HG02870 (cell line): ENCODE measurements around the gene GOLGA2.

Source experiments
- ATAC-seq: cut with Tn5 transposase; IDR thresholded peaks from one replicate; pipeline ENCODE4 v1.9.1; 2021; ENCODE audit warnings: mild to moderate bottlenecking, moderate library complexity; ENCODE audit not compliant: unreplicated experiment

GOLGA2 gene

DNA sequence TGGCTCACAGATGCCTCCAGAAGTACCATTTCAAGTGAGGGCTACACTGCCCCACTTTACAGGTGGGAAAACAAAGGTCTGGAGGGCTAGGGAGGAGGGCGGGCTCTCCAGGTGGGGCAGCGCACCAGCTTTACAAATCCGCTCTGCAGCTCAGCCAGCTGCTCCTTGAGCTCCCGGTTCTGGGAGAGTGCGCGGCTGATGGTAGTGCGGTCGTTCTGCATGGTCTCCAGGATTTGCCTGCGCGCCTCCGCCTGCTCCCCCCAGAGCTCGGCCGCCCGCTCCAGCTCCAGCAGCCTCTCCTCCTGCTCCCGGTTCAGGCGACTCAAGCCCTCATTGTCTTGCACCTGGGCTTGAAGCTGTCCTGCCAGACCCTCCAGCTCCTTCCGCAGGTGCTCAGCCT, 15.5 kb downstream of the GOLGA2 start:
- no peak for ATAC-seq

DNA sequence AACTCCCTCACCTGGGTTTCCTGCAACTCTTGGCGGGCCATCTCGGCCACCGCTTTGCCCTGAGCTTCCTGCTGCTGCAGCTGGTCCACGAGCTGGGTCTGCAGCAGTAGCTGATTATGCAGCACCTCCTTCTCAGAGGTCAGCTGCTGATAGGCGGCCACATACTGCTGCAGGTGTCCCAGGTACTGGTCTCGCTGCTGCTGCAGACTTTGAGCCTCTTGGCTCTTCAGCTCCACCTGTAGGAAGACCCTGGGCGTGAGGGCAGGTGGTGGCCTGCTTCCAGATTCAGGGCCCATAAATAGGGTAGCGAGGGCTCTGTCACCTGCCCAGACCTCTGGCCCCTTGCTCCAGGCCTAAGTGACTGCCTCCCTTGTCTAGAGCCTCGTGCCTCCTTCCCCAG, 16.7 kb downstream of the GOLGA2 start:
- no peak for ATAC-seq

DNA sequence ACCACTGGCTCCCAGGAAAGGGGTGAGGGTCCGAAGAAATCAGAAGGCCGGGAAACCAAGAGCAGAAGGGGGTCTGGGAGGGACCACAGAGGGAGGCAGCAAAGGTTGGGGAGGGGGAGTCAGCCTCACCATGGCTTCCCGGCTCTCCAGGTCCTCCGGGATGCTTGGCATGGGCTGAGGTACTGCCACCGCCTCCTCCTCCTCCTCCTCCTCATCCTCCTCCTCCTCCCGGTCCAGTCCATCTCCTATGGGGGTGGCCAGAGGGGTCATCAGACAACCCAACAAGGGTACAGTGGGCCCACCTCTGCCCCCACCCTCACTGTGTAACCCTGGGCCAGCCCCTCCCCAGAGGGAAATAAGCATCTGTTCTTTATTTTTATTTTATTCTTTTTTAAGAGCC, 17.5 kb downstream of the GOLGA2 start:
- no peak for ATAC-seq

DNA sequence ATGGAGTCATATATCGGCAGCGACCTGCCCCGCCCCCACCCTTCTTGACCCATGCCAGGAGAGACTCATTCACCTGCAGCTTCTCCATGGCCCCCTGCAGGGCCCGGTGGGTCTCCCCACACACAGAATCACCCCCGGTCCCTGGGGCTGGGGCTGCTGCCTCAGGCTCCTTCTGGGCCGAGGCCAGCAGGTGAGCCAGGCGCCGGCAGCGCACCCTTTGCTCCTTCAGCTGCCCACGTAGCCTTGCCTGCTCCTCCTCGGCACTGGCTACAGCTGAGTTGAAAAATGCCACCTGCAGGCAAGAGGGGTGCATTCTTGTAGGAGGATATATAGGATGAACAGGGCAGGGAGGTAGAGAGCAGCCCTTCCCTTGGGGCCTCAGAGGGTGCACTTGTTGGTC, 17.9 kb downstream of the GOLGA2 start:
- ATAC-seq = no peak

DNA sequence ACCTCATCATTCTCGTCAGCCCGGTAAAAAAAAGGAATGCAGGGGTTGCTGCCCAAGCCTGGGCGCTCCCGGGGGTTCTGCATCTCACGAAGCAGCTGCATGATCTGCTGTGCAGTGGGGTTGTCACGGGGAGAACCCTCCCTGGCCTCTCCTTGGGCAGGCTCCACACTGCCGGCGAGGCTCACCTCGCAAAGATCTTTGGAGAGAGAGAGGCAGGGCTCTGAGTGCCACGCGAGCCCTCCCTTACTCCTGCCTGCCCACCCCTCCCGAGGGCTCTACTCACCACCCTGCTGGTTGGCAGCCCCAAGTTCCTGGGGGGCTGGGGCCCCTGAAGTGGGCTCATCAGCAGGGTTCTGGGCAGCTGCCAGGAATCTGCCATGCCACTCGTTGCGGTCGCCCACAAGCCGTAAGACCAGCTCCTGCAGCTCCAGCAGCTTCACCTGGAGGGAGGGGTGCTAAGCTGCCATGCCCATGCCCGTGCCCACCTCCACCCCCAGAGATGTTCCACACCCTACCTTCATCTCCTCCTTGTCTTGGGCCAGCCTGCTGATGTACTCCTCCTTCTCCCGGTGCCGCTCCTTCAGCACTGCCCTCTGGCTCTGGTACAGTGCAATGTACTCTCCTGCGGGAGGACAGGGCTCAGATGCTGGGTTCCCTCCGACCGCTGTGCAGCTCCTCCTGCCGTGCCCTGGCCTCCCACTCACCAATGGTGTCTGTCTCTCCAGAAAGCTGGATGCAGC, 18.6 kb downstream of the GOLGA2 start:
- ATAC-seq = no peak

DNA sequence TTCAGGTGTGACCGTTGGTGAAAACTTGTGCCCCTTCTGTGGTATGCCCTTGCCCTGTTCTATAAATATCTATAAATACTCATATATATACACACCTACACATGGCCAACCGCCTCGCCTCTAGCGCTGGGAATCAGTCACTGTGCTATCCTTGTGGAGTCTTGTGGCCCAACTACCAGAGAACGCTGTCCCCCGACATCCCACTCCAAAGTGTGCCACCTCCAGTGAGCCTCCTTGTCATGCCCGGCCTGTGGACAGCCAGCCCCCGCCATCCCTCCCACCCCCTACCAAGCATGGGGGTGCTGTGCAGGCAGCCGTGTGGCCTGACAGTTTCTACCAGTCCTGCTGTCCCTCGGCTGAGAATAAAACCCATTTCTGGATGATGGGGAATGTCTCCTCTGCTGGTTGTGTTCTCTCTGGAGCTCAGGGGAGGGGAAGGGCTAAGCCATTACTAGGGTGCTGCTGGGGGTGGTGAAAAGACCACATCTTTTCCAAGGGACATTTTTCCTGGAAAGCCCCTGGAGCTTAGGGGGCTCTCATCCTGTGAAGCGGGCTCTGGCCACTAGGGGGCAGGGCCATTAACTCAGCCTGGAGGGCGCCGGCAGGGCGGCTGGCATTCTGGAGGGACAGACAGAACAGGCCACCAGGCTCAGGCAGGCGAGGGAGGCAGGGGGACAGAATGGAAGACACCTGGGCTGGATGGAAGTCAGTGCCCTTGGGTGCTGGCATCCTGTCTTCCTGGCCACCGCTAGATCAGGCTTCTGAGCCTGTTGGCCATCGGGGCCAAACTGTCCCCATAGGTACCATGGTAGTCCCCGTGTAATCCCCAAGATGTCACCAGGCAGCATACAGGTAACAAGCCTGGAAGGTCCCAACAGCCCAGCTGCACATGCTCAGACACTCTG, 20.7 kb downstream of the GOLGA2 start:
- no peak for ATAC-seq

DNA sequence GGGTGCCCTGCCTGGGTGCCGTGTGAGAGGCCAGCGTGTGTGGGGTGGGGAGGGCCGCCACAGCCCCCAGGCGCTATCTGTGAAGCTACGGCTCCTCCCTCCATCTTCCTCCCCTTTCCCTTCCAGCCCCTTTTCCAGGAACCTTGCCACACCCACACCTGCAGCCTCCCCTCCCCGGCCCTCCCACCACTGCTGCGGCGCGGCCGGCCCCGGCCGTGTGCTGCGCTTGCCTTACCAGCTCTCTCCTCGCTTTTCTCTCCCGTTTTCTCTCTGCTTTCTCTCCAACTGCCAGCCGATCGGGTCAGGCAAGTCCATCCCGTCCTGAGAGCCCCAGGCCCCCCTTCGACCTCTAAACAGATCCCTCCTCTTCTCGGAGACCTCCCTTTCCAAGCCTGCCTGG, 21.4 kb downstream of the GOLGA2 start:
- no peak for ATAC-seq

DNA sequence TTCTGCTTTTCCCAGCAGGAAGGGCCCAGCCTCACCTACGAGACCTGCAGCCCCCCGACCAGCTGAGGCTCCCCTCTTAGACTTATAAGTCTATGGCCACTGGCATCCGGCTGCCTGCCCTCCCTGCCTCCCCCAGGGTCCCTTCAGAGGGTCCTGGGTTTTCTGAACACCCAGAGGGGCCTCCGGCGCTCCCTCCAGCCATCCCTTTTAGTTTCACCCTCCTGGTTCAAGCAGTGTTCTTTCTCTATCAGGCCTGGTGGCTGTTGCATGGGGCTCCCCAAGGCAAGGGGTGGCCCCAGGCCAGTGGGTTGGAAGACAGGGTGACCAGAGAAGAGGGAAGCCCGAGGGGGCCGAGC, 21.8 kb downstream of the GOLGA2 start:
- no peak for ATAC-seq

DNA sequence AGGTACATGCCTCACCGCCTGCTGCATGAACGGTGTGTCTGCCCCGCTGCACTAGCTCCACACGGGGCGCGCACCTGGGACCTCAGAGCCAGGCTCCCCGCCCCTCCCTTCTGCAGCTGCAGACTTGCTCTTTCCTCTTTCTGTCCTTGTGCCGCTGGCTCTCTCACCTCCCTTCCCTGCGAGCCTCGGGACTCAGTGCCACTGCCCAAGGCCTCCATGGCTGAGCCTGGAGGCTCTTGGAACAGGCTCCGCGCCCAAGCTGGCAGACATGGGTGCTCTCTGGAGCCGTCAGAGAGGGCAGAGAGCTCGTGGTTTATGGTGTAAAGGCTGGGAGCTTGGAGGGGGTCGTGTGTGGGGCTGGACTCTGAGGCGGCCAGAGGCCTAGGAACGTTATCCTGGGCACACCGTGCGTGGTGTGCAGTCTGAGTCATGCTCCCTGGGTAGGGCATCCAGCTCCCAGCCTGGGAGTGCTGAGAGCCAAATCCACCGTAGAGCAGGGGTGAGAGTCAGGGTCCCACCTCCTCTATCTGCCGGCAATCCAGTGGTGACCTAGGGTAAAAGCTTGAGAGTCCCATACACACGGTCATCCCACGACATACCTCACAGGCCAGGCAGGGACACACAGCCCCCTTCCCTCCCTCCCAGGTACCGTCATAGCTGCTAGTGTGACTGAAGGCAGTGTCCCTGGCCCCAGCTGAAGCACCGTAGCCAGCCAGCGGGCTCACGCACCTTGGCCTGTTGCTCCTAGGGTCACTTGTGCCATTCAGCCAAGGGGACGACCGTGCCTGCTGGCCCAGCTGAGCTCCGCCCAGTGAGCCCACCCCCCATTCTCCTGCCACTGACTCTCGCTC, 22.4 kb downstream of the GOLGA2 start:
- ATAC-seq = no peak

DNA sequence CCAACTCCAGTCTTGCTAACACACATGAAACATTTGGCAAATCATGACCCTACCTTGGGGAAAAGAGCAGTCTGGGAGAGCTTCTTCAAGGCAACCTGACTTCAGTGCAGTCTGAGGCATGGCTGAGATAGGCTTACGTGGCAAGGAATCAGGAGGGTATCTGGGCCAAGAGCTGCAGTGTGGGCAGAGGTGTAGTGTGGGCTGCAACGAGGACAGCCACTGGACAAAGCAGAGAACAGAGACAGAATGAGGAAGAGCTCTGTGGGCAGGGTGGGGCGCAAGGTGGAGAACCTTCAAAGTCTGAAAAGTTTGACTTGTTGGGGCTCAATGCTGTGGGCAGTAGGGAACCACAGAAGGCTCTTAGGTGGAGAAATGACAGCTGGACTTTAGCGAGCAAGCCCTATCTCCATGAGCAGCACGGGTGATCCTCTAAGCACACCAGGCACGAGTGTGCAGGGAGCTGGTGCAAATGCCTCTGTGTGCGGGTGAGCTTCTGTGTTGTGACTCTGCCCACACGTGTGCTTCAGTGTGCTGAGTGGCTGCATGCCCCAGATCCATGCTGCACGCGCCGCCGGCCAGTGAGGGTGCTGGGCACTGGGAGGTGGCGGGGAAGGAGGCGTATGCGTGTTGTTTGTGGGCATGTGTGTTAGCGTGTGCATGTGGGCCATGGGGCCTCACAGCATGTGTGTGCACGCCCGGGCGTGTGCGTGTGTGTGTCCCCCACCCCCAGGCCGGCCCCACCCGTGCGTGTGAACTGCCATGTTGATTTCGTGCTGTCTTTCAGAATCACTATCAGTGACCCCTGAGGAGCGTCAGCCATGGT, 23.3 kb downstream of the GOLGA2 start:
- no peak for ATAC-seq

DNA sequence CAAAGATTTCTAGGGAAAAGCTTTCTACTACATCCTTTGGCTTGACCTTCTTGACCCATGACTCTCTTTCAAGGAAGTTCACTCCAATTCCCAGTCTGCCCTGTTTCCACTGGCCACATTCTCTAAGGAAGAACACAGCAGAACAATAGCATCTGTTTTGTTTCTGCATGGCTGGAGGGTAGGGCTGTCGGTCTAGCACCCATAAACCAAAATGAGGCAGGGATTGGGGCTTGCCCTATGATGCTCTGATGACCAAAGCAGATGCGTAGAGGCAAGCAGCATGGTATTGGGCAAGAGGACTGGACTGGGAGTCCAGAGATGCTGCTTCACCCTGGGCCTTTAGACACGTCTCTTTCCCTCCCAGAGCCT, 24.1 kb downstream of the GOLGA2 start:
- no peak for ATAC-seq

DNA sequence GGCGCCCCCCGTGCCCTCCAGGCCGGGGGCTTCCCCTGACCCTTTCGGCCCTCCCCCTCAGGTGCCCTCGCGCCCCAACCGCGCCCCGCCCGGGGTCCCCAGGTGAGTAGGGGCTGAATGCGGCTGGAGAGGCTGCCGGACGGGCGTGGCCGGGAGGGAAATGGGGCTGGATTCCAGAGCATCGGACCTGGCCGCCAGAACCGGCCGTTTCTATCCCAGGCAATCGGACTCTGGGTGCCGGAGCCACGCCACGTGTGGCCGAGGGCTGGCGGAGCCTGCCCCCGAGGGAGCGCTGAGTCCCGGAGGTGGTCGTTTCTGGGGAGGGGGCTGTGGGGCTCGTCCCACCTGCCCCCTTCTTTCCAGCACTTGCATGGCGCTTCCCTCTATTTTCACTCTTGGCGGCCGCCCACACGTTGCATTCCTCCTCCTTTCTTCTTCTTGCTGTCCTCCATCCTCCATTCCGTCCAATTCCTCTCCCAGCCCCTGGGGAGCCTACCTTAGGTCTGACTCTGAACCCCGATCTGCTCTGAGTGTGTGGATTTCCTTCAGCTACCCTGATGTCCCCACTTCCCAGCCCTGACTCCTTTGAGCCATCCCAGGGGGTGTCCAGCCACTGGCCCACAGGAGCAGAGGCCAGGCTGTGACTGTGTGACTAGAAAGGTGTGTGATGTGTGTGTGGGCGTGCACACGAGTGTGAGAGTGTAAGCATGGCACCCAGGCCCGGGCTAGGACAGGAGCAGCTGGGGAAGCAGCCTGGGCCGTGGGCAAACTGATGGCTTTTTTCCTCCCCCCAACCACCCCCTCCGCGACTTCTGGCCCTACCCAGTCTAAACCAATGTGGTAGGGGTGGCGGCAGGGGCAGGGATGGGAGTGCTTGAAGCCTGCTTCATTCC, 24.7 kb downstream of the GOLGA2 start:
- no peak for ATAC-seq

DNA sequence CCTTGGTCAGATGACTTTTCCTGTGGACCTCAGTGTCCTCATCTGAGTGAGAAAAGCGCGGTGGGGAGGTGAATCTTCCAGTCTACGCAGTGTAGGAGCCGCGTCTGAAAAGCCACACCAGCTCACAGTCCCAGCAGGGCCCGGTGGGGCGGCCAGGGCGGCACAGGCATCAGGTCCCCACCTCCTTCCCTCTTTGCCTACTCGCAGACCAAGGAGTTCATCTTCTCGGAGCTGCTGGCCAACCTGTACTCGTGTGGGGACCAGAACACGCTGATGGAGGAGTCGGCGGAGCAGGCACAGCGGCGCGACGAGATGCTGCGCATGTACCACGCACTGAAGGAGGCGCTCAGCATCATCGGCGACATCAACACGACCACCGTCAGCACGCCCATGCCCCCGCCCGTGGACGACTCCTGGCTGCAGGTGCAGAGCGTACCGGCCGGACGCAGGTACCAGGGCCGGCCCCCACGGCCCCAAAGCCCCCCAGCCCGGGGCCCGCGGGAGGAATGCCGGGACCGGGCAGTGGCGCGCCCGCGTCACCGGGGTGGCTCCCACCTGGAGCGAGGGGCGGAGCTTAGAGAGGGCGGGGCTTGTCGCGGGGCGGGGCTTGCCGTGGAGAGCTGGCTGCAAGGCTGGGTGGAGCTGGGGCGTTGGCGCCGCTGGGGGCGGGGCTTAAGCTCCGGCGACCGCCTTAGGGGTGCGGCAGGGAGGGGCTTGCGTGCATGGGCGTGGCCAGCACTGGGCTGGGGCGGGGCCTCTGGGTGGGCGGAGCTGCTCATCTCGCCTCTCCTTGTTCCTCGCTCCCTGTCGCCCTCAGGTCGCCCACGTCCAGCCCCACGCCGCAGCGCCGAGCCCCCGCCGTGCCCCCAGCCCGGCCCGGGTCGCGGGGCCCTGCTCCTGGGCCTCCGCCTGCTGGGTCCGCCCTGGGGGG, 25.6 kb downstream of the GOLGA2 start:
- peak; percentile 78 for ATAC-seq

DNA sequence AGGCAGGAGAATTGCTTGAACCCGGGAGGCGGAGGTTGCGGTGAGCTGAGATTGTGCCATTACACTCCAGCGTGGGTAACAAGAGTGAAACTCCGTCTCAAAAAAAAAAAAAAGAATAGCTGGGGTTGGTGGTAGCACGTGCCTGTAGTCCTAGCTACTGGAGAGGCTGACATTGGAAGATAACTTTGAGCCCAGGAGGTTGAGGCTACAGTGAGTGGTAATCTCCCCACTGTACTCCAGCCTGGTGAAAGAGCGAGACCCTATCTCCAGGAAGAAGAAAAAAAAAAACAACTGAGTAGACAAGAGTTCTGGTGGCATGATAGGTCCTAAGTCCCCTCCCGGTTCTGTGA, 26.3 kb downstream of the GOLGA2 start:
- no peak for ATAC-seq

DNA sequence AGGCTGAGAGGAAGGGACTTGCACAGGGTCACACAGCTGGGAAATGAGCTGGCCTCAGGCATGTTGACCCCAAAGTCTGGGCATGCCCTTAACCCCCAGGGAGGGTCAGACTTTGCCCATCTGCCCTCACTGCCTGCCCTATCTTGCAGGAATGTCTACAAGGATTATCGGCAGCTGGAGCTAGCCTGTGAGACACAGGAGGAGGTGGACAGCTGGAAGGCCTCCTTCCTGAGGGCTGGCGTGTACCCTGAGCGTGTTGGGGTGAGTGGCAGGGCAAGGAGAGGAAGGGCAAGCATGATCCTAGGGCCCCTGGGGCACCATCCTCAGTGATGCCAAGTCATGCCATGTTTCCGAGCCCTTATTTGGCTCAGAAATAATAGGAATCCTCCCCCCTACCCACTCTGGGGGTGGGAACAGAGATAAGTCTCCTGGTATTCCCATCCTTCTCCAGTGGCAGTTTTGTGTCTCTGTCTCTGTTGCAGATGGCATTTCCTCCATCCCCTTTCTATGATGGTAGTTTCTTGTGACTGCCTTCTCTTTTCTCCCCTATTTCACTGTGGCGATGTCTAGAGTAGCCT, 28.5 kb downstream of the GOLGA2 start:
- ATAC-seq = no peak

DNA sequence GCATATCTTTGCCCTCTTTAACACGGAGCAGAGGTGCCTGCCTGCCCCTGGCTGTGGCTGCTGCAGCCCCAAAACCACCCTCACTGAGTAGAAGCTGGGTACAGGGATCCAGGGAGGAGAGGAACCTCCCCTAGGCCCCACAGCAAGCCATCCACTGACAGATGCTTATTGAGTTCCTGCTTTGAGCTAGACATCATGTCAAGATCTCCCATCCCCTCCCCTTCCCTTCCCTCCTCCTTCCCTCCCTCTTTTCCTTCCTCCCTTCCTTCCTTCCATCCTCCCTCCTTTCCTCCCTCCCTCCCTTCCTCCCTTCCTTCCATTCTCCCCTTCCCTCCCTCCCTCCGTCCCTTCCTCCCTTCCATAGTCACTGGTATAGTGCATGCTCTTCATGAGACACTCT, 29.3 kb downstream of the GOLGA2 start:
- no peak for ATAC-seq

DNA sequence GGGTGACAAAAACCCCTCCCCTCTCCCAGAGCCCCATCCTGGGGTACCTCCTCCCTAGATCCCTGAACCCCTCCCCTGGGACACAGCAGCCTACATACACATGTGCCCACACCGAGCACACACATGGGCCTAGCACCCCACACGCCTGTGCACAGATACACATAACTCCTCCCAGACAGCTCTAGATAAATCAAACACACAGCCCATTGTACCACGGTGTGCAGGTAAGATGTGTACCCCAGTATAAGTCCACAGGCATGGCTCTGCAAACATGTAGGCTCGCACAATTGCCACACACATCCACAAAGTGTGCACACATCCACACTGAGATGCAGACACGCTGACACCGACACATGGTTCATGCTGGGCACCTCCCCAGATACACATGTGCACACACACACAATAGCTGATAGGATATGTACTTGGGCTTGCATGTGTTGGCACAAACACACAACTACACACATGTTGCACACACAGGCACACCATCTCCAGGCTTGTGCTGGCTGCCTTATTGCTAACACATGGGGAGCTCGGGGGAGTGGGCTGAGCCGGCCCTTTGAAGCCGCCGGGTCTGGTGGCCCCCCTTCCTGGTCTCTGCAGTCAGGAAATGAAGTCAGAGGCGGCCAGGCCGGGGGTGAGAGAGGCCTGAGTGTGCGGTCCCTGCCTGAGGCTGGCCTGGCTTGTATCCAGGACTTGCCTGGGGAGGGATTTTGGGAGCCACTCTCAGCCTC, 30.2 kb downstream of the GOLGA2 start:
- no peak for ATAC-seq

DNA sequence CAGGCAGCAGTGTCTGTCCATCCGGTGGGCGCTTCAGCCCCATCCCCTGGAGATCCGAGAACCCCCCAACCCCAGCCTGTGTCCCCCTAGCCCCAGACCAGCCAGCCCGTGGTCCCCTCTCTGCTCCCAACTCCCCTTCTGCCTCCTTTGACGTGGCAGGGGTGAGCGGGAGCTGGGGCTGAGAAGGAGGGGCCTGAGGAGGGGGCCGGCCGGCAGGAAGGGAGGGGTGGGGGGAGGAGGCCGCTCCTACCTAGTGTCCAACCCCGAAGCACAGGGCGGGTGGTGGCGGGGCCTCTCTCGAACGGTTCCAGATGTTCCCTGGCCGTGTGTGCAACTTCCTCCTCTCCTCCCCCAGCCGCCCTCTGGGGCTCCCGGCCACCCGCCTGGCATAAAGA, 31.0 kb downstream of the GOLGA2 start:
- no peak for ATAC-seq
